GM19043 (cell line): Measurements from ENCODE around the gene GMPPB.
A peak's percentile ranks its signal among the peaks of the same experiment; 100 is the strongest.
"Not testable (repeated sequence)": the region's sequence is repeated elsewhere in the genome, so short reads cannot be mapped to it uniquely, and the experiment has no call there.

Experiments
- ATAC-seq: cut with Tn5 transposase; IDR thresholded peaks from one replicate; pipeline ENCODE4 v1.9.1; 2021; ENCODE audit warnings: low read depth; ENCODE audit not compliant: unreplicated experiment

The GMPPB gene

GRCh38 chr3:49723628-49724551 lies at the start of gene GMPPB:
Gene GMPPB, minus strand, starts transcription at chr3:49723951. Its CDS starts 225 bp downstream, at chr3:49723726.
- ATAC-seq = peak; percentile 69

GRCh38 chr3:49772703-49773102 lies 49.0 kb upstream of the GMPPB start:
- no peak for ATAC-seq

GRCh38 chr3:49771340-49771938 lies 47.7 kb upstream of the GMPPB start:
- ATAC-seq = no peak

GRCh38 chr3:49769926-49770325 lies 46.2 kb upstream of the GMPPB start:
- no peak for ATAC-seq

- no peak for ATAC-seq
Measured at GRCh38 chr3:49769286-49769915, 45.6 kb upstream of the GMPPB start.

- no peak for ATAC-seq
Measured at GRCh38 chr3:49763981-49764380, 40.2 kb upstream of the GMPPB start.

GRCh38 chr3:49761661-49762060 lies 37.9 kb upstream of the GMPPB start:
- no peak for ATAC-seq

- no peak for ATAC-seq
Measured at GRCh38 chr3:49759226-49759625, 35.5 kb upstream of the GMPPB start.

GRCh38 chr3:49757197-49757596 lies 33.4 kb upstream of the GMPPB start:
- ATAC-seq = no peak

GRCh38 chr3:49756036-49756435 lies 32.3 kb upstream of the GMPPB start:
- ATAC-seq = no peak

- no peak for ATAC-seq
Measured at GRCh38 chr3:49754536-49754935, 30.8 kb upstream of the GMPPB start.

GRCh38 chr3:49751501-49751900 lies 27.8 kb upstream of the GMPPB start:
- ATAC-seq = no peak

- ATAC-seq = no peak
Measured at GRCh38 chr3:49750056-49750455, 26.3 kb upstream of the GMPPB start.

- ATAC-seq = not testable (repeated sequence)
Measured at GRCh38 chr3:49748874-49749273, 25.1 kb upstream of the GMPPB start.

- ATAC-seq = no peak
Measured at GRCh38 chr3:49747792-49748480, 24.2 kb upstream of the GMPPB start.

- no peak for ATAC-seq
Measured at GRCh38 chr3:49745986-49746385, 22.2 kb upstream of the GMPPB start.

- no peak for ATAC-seq
Measured at GRCh38 chr3:49740427-49740826, 16.7 kb upstream of the GMPPB start.

- ATAC-seq = no peak
Measured at GRCh38 chr3:49738067-49738713, 14.4 kb upstream of the GMPPB start.

GRCh38 chr3:49734752-49735151 lies 11.0 kb upstream of the GMPPB start:
- ATAC-seq = no peak

- no peak for ATAC-seq
Measured at GRCh38 chr3:49733551-49733950, 9.8 kb upstream of the GMPPB start.
